Activated CD8-positive, alpha-beta memory T cell treated with anti-CD3 and anti-CD28 coated beads for 36 hours (primary cell): Measurements from ENCODE around the gene AP4S1. TPM values are rescaled to one million over a fixed set of nuclear protein-coding genes. Genes with fewer than 3 reads are reported as not detected.

Experiments used
- total RNA-seq, 2 experiments: library from RNA; stranded (reverse); gene quantifications; one replicate each; pipeline ENCODE4 v1.2.3, GENCODE V29; 2021

AP4S1 gene
- total RNA-seq, 2 experiments from 2014 or later: 7.8 to 9.7 TPM

Other genes with a start within 250 kb of the AP4S1 start
- gene COCH, start 151.1 kb upstream of the AP4S1 start, total RNA-seq: 1 to 10 TPM; 3.1 TPM
- gene STRN3, start 730 bp downstream of the AP4S1 start, total RNA-seq: 10 to 100 TPM; 17.7 to 21.7 TPM
- 100 to 1,000 TPM; 103 to 109 TPM for gene HECTD1, start 182.1 kb downstream of the AP4S1 start, total RNA-seq